Occipital lobe (tissue), 1 donor: Measurements from ENCODE around the gene OR6F1. TPM values are rescaled to one million over a fixed set of nuclear protein-coding genes. Genes with fewer than 3 reads are reported as not detected.

Experiments used
- total RNA-seq: library from RNA; depleted of rRNA; stranded (reverse); fragments of >200 nt; gene quantifications from one replicate; pipeline ENCODE4 v1.2.3, GENCODE V29; 2014

The OR6F1 gene
- total RNA-seq, 1 donor from 2014 or later: not detected

Other genes starting within 250 kb of the OR6F1 start
- gene OR2C3, start 180.2 kb downstream of the OR6F1 start, total RNA-seq: not detected
- under 0.01 TPM for gene GCSAML, start 167.5 kb downstream of the OR6F1 start, total RNA-seq
- gene OR2G2, start 128.3 kb downstream of the OR6F1 start, total RNA-seq: not detected
- not detected for gene OR2G3, start 111.1 kb downstream of the OR6F1 start, total RNA-seq
- not detected for gene OR13G1, start 36.9 kb downstream of the OR6F1 start, total RNA-seq
- gene OR14K1, start 22.0 kb upstream of the OR6F1 start, total RNA-seq: not detected
- not detected for gene OR14A2, start 31.5 kb upstream of the OR6F1 start, total RNA-seq
- not detected for gene OR1C1, start 43.9 kb upstream of the OR6F1 start, total RNA-seq
- not detected for gene OR14A16, start 107.5 kb upstream of the OR6F1 start, total RNA-seq
- gene OR11L1, start 125.2 kb upstream of the OR6F1 start, total RNA-seq: not detected
- 3.1 TPM for gene TRIM58, start 140.5 kb upstream of the OR6F1 start, total RNA-seq
- 1.6 TPM for gene OR2W3, start 178.9 kb upstream of the OR6F1 start, total RNA-seq
- not detected for gene OR2T8, start 203.6 kb upstream of the OR6F1 start, total RNA-seq
- 0.16 TPM for gene OR2AJ1, start 208.2 kb upstream of the OR6F1 start, total RNA-seq
- 2.8 TPM for gene OR2L8, start 232.2 kb upstream of the OR6F1 start, total RNA-seq
- 0.78 TPM for gene OR2AK2, start 248.6 kb upstream of the OR6F1 start, total RNA-seq